Activated effector memory CD4-positive, alpha-beta T cell treated with anti-CD3 and anti-CD28 coated beads, Interleukin-2, amount 50 U/mL, for 16 hours (primary cell): Measurements from ENCODE around the gene SGPL1.
"Not testable (repeated sequence)": the region's sequence is repeated elsewhere in the genome, so short reads cannot be mapped to it uniquely, and the experiment has no call there.

ENCODE experiments used
- DNase-seq: peaks from one replicate; pipeline ENCODE4 v3.0.0-alpha.2; 2020

SGPL1 gene

DNA sequence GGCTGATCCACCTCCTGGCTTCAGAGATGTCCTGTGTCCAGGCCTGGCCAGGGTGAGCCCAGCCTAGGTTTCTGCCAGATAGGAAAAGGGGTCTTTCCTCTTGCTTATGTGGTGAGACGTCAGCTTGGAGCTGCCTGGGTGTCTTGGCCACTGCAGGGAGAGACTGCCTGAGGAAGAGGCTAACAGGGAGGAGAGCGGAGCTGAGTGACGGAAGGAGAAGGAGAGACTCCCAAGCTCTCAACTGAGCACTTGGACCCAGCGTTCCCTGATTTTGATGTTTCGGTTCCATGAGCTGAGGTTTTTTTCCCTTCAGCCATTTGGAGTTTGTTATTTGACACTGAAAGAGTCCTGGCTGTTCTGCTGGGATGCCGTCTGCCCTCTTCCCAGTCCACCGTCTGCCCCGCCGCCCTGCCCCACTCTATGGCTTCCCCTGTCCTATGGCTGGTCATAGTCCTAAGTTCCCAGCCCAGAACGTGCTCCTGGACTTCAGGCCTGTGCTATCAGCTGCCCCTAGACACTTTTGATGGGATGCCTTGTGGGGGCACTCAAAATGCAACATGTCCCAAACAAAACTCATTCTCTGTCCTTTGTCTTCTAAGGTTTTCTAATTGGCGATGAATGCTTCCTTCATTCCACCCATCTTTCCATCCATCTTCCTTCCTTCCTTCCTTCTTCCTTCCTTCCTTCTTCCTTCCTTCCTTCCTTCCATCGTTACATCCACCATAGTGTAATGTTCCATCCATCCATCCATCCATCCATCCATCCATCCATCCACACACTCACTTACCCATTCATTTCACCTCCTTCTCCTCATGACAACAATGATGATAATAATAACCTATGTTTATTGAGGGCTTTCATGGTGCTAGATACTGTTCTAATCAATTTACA lies 92.9 kb downstream of the SGPL1 start:
- DNase-seq, result no peak

DNA sequence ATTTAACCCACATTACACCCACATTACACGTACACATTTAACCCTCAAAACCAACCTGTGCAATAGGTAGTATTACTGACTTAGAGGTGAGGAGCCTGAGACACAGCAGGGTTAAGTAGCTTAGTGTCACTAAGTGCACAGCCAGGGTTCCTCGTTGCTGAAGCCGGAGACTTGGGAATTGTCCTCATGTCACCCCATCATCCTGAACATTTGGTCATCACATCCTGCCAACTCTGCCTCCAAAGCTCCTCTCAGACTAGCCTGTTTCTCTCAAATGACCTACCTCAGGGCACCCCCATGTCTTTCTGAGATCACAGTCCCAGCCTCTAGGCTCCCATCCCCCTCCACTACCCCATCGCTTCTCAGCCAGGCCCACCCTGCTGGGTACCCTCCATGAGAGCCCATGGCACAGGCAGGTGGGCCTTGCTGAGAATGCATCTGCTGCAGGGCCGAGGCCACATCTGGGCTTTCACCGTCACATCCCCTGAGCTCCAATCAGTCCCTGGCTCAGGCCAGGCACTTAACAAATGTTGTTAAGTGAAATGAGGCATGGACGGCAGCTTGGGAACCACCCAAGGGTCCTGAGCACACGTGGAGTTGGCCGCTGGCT lies 93.7 kb downstream of the SGPL1 start:
- no peak for DNase-seq

DNA sequence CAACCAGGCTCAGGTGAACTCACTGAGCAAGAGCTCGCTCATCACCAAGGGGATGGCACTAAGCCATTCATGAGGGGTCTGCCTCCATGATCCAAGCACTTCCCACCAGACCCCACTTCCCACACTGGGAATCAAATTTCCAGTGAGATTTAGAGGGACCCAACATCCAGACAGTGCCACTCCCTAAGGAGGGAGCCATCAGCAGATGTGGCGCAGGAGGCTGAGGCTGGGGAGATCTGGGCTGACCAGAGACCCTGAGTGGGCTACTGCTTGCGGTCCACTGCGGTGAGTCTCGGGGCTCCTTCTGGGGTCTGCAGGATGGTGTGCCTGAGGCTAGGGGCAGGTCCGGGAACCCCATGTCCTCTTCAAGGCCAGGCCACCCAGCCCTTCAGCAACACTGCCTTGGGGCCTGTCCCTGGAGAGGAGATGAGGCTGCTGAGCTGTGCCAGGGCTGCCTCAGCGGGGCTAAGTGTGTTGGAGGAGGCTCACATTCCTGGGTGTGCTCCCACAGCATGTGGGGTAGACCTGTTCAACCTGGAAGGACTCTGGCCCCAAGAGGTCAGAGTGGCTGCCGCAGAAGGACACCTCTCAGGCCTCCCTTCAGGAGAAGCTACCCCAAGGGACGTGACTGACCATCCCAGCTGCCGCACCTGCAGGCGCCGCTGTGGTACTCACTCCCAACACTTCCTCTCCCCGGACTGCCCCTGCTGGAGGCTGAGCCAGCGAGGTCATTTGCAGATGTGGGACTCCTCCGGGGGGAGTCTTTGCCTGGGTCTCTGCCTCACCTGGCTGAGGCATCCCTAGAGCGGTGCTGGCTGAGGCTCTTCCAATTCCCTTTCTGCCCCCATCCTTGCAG lies 95.0 kb downstream of the SGPL1 start:
- DNase-seq, result no peak

DNA sequence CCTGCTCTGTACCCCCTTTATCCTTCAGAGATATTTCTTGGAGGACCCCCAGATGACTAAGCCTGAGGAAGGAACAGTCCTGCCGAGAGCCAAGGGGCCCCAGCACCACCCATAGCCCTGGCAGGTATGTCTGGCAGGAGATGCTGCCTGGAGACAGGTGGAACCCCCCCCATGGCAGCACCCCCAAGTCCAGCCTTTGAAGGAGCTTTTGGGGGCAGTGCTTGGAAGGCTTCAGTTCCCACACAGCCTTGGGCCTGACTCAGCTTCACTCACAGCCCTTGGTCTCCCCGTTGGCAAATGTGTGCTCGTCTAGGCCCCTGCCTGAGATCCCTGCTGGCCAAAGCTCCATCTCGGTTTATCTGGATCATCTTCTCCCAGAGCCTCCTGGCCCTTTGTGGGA lies 95.6 kb downstream of the SGPL1 start:
- DNase-seq, result no peak

DNA sequence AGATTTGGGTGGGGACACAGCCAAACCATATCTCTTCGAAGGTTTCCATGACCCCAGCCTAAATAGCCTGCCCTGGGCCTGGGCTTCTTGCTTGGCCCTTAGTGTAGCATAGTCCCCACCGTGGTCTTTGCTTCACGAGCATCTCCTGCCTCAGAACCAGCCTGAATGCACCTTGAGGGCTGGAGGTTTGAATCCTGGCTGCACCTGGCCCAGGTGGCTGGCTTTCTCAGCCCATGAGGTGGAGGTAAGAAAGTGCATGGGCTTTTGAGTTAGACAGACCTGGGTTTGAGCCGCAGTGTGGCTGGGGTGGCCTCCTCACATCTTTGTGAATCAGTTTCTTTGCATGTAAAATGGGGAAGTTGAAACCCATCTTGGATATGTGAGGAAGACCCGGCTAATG lies 96.8 kb downstream of the SGPL1 start:
- DNase-seq, result no peak

DNA sequence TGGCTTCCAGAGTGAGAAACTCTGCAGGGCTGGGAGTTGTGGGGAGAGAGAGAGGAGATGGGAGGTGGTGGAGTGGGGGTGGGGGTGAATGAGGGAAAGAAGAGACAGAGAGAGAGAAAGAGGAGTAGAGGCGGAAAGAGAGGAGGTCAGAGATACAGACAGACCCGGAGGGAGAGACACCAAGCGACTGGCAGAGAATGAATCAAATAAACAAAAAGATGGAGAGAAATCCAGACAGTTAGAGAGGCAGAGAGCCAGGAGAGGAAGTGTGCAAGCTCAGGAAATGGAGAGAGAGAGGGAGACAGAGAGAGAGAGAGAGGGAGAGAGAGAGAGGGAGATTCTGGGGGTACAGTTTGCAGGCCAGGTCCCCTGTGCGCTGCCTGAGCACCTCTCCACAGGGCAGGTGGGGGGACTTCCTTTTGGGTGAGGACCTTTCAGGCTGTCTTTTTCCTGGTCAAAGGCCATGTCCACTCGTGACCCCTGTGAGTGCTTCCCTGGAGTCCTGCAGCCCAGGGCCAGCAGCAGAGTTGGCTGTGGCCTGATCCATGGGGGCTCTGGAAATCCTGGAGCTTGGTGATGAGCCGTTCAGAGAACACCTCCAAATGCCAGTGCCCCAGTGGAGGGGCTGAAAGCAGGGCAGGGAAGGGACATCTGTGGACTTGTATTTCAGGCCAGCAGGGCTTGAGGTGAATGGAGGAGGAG lies 97.6 kb downstream of the SGPL1 start:
- no peak for DNase-seq

DNA sequence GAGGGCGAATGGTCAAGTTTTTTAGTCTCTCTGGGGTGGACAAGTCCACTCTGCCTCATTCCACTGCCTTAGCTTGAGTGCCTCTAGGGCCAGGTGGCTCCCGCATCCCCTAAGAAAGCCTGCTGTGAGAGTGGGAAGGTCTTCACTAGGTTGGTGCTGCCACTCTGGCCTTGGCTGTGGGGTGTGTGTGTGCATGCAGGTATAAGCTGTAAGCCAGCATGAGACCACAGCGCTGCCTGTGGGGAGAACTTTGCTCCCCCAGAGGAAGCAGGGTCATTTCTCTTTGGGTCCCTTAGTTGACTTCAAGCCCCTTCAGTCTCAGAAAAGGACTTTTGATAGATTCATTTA lies 98.1 kb downstream of the SGPL1 start:
- DNase-seq, result no peak

DNA sequence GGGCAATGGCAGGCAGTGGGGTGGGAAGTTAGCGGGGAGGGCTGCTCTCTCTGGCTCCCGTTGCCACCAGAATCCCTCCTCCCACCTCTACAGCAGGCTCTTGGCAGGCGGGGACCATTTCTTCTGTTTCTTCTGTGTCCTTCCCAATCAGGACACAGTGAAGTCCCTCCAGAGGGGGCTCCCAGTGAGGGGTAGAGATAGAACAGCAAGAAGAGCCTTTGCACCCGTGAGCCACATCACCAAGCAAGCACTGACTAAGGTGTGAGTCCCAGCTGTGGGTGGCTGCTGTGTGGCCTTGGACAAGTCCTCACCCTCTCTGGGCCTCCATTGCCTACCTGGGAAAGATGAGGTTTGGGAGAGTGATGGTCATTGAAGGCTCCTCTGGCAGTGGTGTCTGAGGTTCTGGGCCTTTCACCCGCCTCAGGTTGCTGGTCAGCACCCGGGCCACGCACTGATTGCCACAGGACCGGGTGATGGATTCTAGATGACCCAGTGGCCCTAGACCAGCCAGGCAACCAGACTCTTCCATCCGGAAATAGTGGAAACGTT lies 98.6 kb downstream of the SGPL1 start:
- no peak for DNase-seq

DNA sequence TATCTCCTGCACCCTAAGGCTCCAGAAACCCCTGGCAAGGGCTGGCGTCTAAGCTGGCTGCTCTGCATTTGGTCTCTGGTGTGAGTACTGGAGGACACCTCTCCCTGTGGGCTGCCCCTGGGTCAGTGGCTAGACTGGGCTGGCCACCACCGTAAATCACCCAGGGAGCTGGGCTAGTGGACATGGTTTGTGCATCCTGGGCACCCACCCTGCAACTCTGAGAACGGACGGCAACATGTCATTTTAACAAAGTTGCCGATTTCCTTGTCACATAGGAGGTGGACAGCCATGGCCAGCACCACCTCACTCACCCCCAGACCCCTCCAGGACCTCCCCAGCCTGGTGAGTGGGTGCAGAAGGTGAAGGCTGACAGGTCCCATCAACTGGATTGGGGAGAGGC lies 99.5 kb downstream of the SGPL1 start:
- no peak for DNase-seq

DNA sequence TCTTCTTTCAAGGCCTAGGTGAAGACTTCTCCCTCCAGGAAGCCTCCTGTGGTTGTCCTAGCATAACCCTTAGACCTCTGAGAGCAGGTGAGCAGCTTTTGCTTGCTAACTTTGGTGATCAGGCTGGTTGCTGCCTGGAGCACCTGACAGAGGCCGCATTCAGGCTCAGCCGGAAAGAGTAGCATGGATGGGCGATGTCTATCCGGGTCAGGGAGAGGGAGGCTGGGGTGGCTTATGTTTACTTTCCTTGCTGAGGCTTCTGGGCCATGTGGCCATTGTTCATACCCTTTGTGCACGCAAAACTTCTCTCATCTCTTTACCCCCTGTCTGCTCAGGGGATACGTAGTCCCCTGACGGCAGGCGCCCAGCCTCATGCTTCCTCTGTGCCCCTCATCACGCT lies 100.1 kb downstream of the SGPL1 start:
- DNase-seq, result no peak

DNA sequence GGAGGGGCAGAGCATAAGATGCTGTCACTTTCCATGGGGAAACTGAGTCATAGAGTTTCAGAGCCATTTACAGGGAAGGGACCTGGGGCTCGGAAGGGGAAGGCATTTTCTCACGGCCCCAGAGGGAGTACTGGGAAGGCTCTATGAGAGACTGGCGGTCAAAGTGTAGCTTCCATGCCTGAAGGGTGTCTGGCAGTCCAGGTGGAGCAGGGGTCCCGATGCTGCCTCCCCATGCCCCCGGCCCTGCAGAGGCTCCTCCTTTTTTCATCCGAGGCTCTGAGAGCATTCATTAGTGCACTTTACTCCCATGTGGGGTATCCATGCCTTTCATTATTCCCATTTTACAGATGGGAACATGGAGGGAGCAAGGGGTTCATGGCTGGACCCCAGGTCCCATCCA lies 100.5 kb downstream of the SGPL1 start:
- DNase-seq, result no peak

DNA sequence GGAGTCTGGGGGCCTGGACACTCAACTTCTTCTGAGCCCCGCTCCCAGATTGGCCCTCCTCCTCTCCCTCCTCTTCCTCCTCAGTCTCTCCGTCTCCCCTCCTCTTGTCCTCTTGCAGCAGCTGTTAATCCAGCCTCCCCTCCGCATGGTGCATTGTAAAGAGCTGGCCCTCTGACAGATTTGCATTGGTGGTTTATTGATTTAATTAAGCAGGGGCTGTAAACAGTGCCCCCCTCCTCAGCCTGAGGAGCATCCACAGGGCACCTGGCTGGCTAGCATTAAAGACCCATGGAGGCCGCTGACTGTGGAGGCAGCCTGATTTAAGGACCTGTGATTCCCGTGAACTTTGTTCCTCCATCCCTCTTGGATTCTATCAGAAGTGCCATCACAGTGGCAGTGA lies 101.5 kb downstream of the SGPL1 start:
- DNase-seq, result no peak

DNA sequence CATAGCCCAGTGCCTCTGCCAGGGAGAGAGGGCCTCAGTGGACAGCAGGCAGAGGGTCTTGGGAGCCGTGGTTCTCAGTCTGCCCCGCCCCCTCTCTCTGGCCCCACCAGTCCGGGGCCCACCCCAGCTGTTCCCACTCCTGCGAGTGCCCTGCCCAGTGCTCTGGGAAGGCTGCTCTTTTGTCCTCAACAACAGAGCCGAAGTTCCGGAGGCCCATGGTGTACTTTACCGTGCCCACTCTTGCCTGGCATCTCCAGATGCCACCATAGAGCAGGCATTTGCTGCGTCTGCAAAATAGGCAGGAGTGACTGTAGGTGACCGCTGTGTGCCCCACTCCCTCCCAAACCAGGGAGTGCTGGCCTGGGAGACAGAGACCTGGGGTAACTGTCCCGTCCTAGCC lies 101.9 kb downstream of the SGPL1 start:
- DNase-seq, result no peak

DNA sequence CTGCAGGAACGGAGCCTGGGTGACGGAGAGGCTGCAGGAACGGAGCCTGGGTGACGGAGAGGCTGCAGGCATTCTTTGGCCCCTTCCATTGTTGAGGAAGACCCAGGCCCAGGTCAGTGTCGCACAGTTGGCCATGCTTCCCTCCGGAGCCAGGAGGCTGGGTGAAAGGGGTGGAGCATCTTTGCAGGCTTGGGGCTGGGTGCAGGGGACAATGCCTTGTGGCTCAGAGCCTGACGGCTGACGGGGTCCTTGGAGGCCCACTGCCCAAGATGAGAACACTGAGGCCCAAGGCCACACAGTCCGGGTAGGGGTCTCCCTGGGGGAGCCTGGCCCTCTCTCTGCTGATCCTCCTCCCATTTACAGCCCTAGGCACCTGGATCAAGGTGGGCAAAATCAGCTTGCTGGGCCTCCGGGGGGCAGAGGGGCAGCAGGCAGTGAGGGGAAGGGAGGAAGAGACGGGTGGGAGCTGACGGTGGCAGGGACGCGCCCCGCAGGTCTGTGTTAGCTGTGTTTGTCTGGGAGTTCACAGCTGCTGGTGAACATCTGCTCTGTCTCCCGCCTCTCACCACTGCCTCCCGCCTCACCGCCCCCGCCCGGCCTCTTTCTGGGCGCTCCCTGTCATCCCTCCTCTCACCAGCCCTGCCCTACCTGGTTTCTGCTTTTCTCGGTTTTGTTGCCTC lies 103.2 kb downstream of the SGPL1 start:
- no peak for DNase-seq

DNA sequence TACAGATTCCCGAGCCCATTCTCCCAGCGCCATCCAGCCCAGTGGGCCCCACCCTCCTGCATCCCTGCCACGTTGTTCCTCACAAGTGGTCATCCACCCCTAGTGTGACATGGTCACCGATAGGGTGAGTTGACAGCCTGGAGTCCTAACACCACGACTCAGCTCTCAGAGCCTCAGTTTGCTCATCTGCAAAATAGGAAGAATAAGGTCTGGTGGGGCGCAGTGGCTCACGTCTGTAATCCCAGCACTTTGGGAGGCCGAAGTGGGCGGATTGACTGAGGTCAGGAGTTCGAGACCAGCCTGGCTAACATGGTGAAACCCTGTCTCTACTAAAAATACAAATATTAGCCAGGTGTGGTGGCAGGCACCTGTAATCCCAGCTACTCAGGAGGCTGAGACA lies 104.2 kb downstream of the SGPL1 start:
- not testable (repeated sequence) for DNase-seq

DNA sequence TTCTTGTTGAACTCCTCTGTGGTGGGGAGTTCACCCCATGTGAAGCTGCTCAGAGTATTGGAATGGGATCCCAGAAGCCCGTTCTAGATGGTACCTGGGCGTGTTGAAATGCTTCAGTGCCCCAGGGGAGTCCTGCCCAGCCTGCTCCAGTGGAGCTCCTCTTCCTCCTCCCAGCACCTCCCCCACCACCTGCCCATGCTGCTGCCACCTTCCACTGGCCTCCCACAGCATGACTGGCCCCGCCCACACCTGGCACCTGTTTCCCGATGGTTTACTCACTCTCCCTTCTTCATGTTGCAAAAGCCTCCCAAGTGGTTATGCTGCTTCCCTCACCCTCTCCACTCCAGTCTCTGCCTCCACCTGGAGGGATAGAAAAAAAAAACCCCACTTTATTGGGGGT lies 104.8 kb downstream of the SGPL1 start:
- DNase-seq, result no peak

DNA sequence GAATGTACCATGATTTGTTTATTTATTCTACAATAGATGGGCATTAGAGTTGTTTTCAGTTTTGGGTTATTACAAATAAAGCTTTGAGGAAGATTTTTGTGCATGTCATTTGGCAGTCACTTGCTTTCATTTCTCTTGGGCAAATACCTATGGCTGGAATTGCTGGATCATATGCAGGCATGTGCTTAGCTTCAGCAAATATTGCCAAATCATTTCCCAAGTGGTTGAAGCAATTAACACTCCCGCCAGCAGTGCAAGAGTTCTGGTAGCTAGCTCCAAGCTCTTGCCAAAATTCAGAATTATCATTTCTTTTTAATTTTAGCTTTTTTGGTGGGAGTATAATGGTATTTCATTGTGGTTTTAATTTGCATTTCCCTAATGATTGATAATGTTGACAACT lies 105.5 kb downstream of the SGPL1 start:
- no peak for DNase-seq

DNA sequence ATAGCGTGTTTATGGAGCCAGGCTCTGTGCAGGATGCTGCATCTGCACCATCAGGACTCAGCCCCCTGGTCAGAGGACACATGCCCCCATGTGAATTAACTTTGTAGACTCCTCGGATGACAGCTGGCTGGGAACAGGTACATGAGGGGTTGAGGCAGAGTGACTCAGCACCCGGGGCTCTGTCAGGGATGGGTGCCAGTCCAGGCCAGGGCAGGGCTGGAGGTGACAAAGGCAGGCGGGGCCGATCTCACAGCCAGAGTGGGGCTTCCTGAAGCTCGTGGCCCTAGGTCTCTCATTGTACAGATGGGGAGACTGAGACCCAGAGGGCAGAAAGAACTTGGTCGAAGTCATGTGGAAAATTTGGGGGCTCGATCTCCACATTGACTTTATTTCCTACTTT lies 107.9 kb downstream of the SGPL1 start:
- DNase-seq, result no peak

DNA sequence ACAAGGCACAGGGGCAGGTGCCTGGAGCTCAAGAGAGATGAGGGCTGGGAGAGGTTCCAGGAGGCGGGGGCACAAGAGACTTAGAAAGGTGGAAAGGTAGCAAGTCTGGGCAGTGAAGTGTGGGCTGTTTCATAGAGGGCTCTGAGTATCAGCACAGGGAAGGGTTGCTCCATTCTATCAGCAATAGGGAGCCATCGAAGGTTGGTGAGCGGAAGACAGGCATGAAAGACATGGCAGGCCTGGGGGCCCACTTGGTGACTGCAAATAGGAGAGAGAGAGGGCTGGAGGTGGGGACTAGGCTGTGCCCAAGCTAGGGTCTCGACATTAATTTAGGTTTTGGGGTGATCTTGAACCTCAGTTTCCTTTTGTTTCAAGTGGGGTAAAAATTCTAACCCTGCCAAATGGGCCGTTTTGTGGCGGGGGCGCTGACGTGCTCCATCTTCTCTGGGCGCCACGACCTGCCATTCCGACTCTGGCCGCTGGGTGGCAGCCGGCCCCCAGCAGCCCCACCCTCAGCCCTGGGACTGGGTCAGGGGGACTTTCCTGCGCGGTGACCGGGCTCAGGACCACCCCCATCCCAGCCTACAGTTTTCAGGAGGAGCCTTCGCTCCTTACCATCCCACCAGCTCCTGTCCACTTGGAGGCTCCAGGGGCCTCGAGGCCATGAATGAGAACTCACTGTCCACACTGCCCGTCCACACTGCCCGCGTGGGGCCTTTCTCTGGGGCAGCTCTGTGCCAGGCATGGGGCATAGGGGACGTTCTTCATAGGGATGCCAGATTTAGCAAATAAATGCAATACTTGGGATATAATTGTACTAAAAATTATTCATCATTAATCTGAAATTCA lies 109.9 kb downstream of the SGPL1 start:
- peak; percentile 81 for DNase-seq

DNA sequence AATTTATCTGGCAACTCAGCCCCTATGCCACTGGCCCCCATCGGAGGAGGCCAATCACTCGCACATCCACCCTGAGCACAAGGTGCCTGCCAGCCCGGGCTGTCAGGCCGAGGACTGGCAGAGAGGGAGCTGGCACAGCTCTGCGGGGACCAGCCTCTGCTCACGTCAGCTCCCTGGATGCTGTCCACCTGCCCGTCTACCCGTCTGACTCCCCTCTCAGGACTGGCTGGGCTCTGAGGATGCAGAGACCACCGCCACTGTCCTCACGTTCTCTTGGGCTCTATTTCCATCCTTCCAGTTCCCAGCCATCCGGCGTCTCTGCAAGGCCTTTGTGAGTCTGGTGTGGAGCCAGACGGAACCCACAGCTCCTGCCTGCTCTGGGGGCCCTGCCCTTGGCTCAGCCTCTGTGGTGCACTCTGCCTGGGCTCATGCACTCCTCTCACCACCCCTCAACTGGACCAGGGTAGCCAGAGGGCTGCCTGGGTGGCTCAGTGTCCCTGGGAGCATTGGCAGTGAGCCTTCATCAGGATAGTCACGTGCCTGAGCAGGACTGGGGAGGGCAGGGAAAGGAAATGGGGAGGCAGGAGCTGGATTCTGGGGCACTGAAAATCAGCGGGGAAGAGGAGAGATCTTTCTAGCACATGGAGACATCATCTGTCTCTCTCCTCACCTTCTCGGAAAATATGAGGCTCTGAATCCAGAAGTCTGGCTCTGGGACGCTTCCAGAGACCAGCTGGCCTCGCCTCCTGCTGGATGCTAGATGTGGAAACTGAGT lies 110.7 kb downstream of the SGPL1 start:
- no peak for DNase-seq
